MM.1S (cell line): ENCODE measurements around the gene LRFN2.

Experiments
- DNase-seq: peaks from one replicate; pipeline ENCODE4 v3.0.0-alpha.2; 2015
- H2AFZ ChIP-seq: fragments of 300-600 bp; sonication (generic); 2 replicates; pipeline ENCODE4 v1.6.0; 2016; ENCODE audit warnings: antibody characterized with exemption, low read length
- H3F3A ChIP-seq: fragments of 300-600 bp; sonication (generic); 2 replicates; pipeline ENCODE4 v1.6.1; 2016; ENCODE audit warnings: mild to moderate bottlenecking, antibody characterized with exemption, low read length, moderate library complexity, mixed read lengths; ENCODE audit not compliant: insufficient read depth
- H3K27ac ChIP-seq: fragments of 300-600 bp; sonication (generic); 2 replicates; pipeline ENCODE4 v1.5.1; 2016; ENCODE audit warnings: mild to moderate bottlenecking, low read length
- H3K27me3 ChIP-seq: fragments of 300-600 bp; sonication (generic); replicated peaks from 2 replicates; pipeline ENCODE4 v1.6.0; 2016; ENCODE audit warnings: low read length; ENCODE audit not compliant: insufficient read depth
- H3K36me3 ChIP-seq: fragments of 300-600 bp; sonication (generic); replicated peaks from 2 replicates; pipeline ENCODE4 v1.6.1; 2016; ENCODE audit warnings: mild to moderate bottlenecking, low read length, mixed read lengths; ENCODE audit not compliant: insufficient read depth
- H3K4me1 ChIP-seq: fragments of 300-600 bp; sonication (generic); 2 replicates; pipeline ENCODE4 v1.6.1; 2016; ENCODE audit warnings: low read length, mixed read lengths
- H3K4me2 ChIP-seq: fragments of 300-600 bp; sonication (generic); 2 replicates; pipeline ENCODE4 v1.6.0; 2016; ENCODE audit warnings: low read depth, low read length
- H3K4me3 ChIP-seq: fragments of 300-600 bp; sonication (generic); 2 replicates; pipeline ENCODE4 v1.5.1; 2016; ENCODE audit warnings: low read length, mixed read lengths
- H3K79me2 ChIP-seq: fragments of 300-600 bp; sonication (generic); 2 replicates; pipeline ENCODE4 v1.6.1; 2016; ENCODE audit warnings: mixed run types, low read length, mixed read lengths
- H3K9ac ChIP-seq: fragments of 300-600 bp; sonication (generic); 2 replicates; pipeline ENCODE4 v1.6.1; 2016; ENCODE audit warnings: low read length, mixed read lengths
- H3K9me2 ChIP-seq: fragments of 300-600 bp; sonication (generic); replicated peaks from 2 replicates; pipeline ENCODE4 v1.6.1; 2016; ENCODE audit warnings: mild to moderate bottlenecking, low read length, mixed read lengths; ENCODE audit not compliant: insufficient read depth
- H3K9me3 ChIP-seq: fragments of 300-600 bp; sonication (generic); replicated peaks from 2 replicates; pipeline ENCODE4 v1.6.1; 2016; ENCODE audit warnings: mild to moderate bottlenecking, low read length, mixed read lengths; ENCODE audit not compliant: insufficient read depth
- H4K20me1 ChIP-seq: fragments of 300-600 bp; sonication (generic); 2 replicates; pipeline ENCODE4 v1.6.1; 2016; ENCODE audit warnings: mild to moderate bottlenecking, low read length, moderate library complexity, mixed read lengths; ENCODE audit not compliant: insufficient read depth
- CTCF ChIP-seq: fragments of 300-600 bp; sonication (generic); IDR thresholded peaks from 2 replicates; pipeline ENCODE4 v1.5.1; 2016; ENCODE audit warnings: antibody characterized with exemption, low read length, mixed read lengths
- EZH2 ChIP-seq: fragments of 300-600 bp; sonication (generic); optimal IDR thresholded peaks from 2 replicates; pipeline ENCODE3; 2017; ENCODE audit warnings: low read depth, mild to moderate bottlenecking, antibody characterized with exemption, low read length, mixed read lengths
- EZH2phosphoT487 ChIP-seq: fragments of 300-600 bp; sonication (generic); IDR thresholded peaks from 2 replicates; pipeline ENCODE4 v1.6.1; 2018; ENCODE audit warnings: antibody characterized with exemption, low read length

The LRFN2 gene

GRCh38 chr6:40630488-40630887, 43.3 kb upstream of the LRFN2 start:
- Histone ChIP-seq H4K20me1 (no peaks in the 10 kb centered on the region), H3K4me3 (no peak overlapping the region), H3K27me3 (no peaks in the 10 kb centered on the region), H3K4me2 (no peak overlapping the region), H3K9me3 (no peaks in the 10 kb centered on the region), H3K4me1 (no peaks in the 10 kb centered on the region), H3K27ac (no peak overlapping the region), H3K9ac (no peak overlapping the region), H2AFZ (no peak overlapping the region), H3K9me2 (no peaks in the 10 kb centered on the region), H3K79me2 (no peaks in the 10 kb centered on the region), H3K36me3 (no peaks in the 10 kb centered on the region), H3F3A (no peaks in the 10 kb centered on the region)
- no peak for DNase-seq
- TF ChIP-seq CTCF (no peak), EZH2phosphoT487 (no peak), EZH2 (no peak)

GRCh38 chr6:40630051-40630450, 42.9 kb upstream of the LRFN2 start:
- H3K27ac ChIP-seq: no peak overlapping the region
- no peak overlapping the region for H3K9ac ChIP-seq
- H3K4me3 ChIP-seq: no peak overlapping the region
- no peaks in the 10 kb centered on the region for H3K36me3 ChIP-seq
- DNase-seq: no peak
- no peaks in the 10 kb centered on the region for H3K4me1 ChIP-seq
- no peaks in the 10 kb centered on the region for H3K79me2 ChIP-seq
- no peaks in the 10 kb centered on the region for H3F3A ChIP-seq
- TF ChIP-seq CTCF (no peak), EZH2phosphoT487 (no peak), EZH2 (no peak)
- H3K4me2 ChIP-seq: no peak overlapping the region
- H3K9me3 ChIP-seq: no peaks in the 10 kb centered on the region
- no peaks in the 10 kb centered on the region for H3K27me3 ChIP-seq
- no peak overlapping the region for H2AFZ ChIP-seq
- no peaks in the 10 kb centered on the region for H4K20me1 ChIP-seq
- H3K9me2 ChIP-seq: no peaks in the 10 kb centered on the region

GRCh38 chr6:40629463-40629862, 42.3 kb upstream of the LRFN2 start:
- H3K9me3 ChIP-seq: no peaks in the 10 kb centered on the region
- no peak overlapping the region for H3K27ac ChIP-seq
- H3K36me3 ChIP-seq: no peaks in the 10 kb centered on the region
- DNase-seq: no peak
- H3K27me3 ChIP-seq: no peaks in the 10 kb centered on the region
- H4K20me1 ChIP-seq: no peaks in the 10 kb centered on the region
- H3K9ac ChIP-seq: no peak overlapping the region
- H3K4me1 ChIP-seq: no peaks in the 10 kb centered on the region
- TF ChIP-seq EZH2phosphoT487 (no peak), EZH2 (no peak)
- no peak overlapping the region for H3K4me3 ChIP-seq
- no peaks in the 10 kb centered on the region for H3K9me2 ChIP-seq
- H3K79me2 ChIP-seq: no peaks in the 10 kb centered on the region
- no peak overlapping the region for H3K4me2 ChIP-seq
- H2AFZ ChIP-seq: no peak overlapping the region
- H3F3A ChIP-seq: no peaks in the 10 kb centered on the region

- no peaks in the 10 kb centered on the region for H3K9me3 ChIP-seq
- no peaks in the 10 kb centered on the region for H3K27me3 ChIP-seq
- no peaks in the 10 kb centered on the region for H3K4me1 ChIP-seq
- H2AFZ ChIP-seq: no peak overlapping the region
- no peaks in the 10 kb centered on the region for H3K36me3 ChIP-seq
- H3K4me3 ChIP-seq: no peak overlapping the region
- H3K79me2 ChIP-seq: no peaks in the 10 kb centered on the region
- TF ChIP-seq EZH2phosphoT487 (no peak), EZH2 (no peak), CTCF (no peak)
- DNase-seq: no peak
- H3K4me2 ChIP-seq: no peak overlapping the region
- H3K9ac ChIP-seq: no peak overlapping the region
- H4K20me1 ChIP-seq: no peaks in the 10 kb centered on the region
- H3F3A ChIP-seq: no peaks in the 10 kb centered on the region
- no peaks in the 10 kb centered on the region for H3K9me2 ChIP-seq
- H3K27ac ChIP-seq: no peak overlapping the region
These were observed 40.2 kb upstream of the LRFN2 start for GRCh38 chr6:40627316-40627715.
